HL-60 (cell line): ENCODE data around the gene PRDX6.

Source experiments
- DNase-seq, 2 experiments: peaks; one replicate each; pipeline ENCODE4 v3.0.0-alpha.2; 2010 to 2020; ENCODE audit warnings: low read depth in 1 of 2, low spot score in 1 of 2
- H3K27ac ChIP-seq: fragments of 250-450 bp; sonication (Bioruptor Pico); replicated peaks from 2 replicates; pipeline ENCODE4 v1.5.1; 2020; ENCODE audit warnings: mild to moderate bottlenecking, moderate library complexity
- H3K27me3 ChIP-seq: fragments of 250-450 bp; sonication (Bioruptor Pico); 2 replicates; pipeline ENCODE4 v1.5.1; 2021; ENCODE audit warnings: mild to moderate bottlenecking, moderate library complexity; ENCODE audit not compliant: insufficient read depth, poor library complexity, severe bottlenecking
- H3K4me3 ChIP-seq: replicated peaks from 2 replicates; pipeline ENCODE4 v1.5.1; 2011; ENCODE audit warnings: mild to moderate bottlenecking, control low read depth, low read length; ENCODE audit not compliant: insufficient read depth
- GABPA ChIP-seq: IDR thresholded peaks from 2 replicates; pipeline ENCODE4 v1.6.1; 2012; ENCODE audit warnings: low read depth
- POLR2AphosphoS5 ChIP-seq: IDR thresholded peaks from 2 replicates; pipeline ENCODE4 v1.6.1; 2012; ENCODE audit warnings: low read depth
- SPI1 ChIP-seq: IDR thresholded peaks from 2 replicates; pipeline ENCODE4 v1.6.1; 2012; ENCODE audit warnings: low read depth, mild to moderate bottlenecking, borderline replicate concordance
- TF ChIP-seq, protein P1 (sequence below): IDR thresholded peaks from one replicate; pipeline ENCODE4 v1.5.1; 2011; ENCODE audit warnings: low read length, control low read depth, inconsistent platforms; ENCODE audit not compliant: insufficient read depth
- TF ChIP-seq, protein P2 (sequence below): IDR thresholded peaks from 2 replicates; pipeline ENCODE4 v1.6.1; 2012; ENCODE audit warnings: low read depth; ENCODE audit not compliant: insufficient replicate concordance

Gene PRDX6

DNA sequence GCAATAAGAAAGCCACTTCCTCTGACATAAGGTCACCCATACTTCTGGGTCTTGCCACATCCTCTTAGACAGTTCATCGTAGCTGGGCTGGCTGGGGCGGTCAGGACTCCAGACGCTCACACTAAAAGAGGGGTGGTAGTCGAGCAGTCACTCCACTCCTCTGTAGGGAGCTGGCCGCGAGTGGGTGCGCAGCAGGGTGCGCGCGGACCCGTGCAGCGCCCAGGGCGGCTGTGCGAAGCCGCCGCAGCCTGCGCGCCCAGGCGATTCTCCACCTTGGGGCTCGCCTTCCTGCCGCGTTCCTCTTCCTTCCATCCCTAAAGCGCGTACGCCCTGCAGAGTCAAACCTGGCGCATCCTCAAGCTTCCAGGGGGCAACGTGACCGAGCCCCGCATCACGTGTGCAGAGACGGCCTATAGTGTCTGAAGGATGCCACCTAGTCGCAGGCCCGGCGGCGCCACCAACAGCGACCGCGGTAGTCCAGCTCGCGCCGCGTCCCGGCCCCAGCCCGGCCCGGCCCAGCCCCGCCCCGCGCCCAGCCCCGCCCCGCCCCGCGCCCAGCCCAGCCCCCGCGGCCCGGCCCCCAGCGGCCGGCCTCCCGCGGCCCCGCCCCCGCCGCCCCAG lies 360 bp upstream of the PRDX6 start:
- DNase-seq = peak; percentile 88
- Histone ChIP-seq H3K4me3 (peak overlapping the region; percentile 88), H3K27me3 (no peaks in the 10 kb centered on the region), H3K27ac (peak overlapping the region; percentile 89)
- TF ChIP-seq POLR2AphosphoS5 = peak; percentile 82; the same call in 1 of the 2 replicates
- TF ChIP-seq, protein P1, sequence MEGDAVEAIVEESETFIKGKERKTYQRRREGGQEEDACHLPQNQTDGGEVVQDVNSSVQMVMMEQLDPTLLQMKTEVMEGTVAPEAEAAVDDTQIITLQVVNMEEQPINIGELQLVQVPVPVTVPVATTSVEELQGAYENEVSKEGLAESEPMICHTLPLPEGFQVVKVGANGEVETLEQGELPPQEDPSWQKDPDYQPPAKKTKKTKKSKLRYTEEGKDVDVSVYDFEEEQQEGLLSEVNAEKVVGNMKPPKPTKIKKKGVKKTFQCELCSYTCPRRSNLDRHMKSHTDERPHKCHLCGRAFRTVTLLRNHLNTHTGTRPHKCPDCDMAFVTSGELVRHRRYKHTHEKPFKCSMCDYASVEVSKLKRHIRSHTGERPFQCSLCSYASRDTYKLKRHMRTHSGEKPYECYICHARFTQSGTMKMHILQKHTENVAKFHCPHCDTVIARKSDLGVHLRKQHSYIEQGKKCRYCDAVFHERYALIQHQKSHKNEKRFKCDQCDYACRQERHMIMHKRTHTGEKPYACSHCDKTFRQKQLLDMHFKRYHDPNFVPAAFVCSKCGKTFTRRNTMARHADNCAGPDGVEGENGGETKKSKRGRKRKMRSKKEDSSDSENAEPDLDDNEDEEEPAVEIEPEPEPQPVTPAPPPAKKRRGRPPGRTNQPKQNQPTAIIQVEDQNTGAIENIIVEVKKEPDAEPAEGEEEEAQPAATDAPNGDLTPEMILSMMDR = no peak
- peak; percentile 81 for TF ChIP-seq SPI1
- TF ChIP-seq, protein P2, sequence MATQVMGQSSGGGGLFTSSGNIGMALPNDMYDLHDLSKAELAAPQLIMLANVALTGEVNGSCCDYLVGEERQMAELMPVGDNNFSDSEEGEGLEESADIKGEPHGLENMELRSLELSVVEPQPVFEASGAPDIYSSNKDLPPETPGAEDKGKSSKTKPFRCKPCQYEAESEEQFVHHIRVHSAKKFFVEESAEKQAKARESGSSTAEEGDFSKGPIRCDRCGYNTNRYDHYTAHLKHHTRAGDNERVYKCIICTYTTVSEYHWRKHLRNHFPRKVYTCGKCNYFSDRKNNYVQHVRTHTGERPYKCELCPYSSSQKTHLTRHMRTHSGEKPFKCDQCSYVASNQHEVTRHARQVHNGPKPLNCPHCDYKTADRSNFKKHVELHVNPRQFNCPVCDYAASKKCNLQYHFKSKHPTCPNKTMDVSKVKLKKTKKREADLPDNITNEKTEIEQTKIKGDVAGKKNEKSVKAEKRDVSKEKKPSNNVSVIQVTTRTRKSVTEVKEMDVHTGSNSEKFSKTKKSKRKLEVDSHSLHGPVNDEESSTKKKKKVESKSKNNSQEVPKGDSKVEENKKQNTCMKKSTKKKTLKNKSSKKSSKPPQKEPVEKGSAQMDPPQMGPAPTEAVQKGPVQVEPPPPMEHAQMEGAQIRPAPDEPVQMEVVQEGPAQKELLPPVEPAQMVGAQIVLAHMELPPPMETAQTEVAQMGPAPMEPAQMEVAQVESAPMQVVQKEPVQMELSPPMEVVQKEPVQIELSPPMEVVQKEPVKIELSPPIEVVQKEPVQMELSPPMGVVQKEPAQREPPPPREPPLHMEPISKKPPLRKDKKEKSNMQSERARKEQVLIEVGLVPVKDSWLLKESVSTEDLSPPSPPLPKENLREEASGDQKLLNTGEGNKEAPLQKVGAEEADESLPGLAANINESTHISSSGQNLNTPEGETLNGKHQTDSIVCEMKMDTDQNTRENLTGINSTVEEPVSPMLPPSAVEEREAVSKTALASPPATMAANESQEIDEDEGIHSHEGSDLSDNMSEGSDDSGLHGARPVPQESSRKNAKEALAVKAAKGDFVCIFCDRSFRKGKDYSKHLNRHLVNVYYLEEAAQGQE = peak; percentile 68
- TF ChIP-seq GABPA = peak; percentile 35; the same call in 1 of the 2 replicates

DNA sequence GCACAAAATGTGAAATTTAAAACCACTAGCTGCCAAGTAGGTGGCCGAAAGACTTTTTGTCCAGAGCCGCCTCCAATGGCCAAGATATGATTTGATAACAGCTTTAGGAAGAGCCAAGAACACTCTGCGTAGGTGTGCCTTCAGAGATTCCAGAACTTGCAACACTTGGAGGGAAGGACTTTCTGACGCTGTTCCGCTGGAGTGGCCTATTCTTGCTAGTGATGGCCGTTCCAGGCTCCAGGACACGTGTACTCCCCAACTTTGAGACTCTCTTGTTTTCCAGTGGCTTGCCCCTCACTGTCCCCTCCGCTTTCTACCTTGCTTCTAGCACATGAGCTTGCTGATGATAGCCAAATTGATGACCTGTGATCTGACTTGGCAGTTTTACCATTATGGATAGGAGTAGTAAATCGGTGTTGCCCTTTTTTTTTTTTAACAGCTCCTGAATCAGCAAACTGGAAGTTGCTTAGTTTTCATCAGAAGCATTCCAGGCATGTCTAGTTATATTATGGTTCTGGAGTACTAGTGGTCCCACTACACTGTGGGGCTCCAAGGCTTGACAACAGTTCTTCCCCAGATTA lies 1.0 kb downstream of the PRDX6 start:
- H3K4me3 ChIP-seq = peak overlapping the region; percentile 88
- no peaks in the 10 kb centered on the region for H3K27me3 ChIP-seq
- peak overlapping the region; percentile 89 for H3K27ac ChIP-seq
- TF ChIP-seq, protein P2 = no peak
- TF ChIP-seq, protein P1 = no peak
- no peak for TF ChIP-seq GABPA
- TF ChIP-seq POLR2AphosphoS5 = no peak
- DNase-seq = peak; percentile 12 to 37

DNA sequence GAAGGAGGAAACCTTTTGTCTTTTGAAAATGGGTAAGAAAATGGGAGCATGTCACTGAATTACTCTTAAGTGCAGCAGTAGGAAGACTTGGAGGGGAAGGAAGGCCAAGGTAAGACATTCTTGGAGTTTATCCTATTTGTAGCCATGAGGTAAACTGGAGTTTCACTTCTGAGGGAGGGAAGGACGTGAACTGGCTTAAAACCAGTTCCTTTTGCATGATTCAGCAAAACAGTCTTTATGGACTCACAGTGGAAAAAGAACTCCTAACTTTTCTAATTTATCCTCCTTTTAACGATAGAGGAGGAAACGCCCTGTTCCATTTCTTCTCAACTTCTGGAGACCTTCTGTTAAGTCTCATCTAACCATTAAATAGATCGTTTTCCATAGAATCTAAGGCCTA lies 2.5 kb downstream of the PRDX6 start:
- no peak overlapping the region for H3K4me3 ChIP-seq
- no peak for DNase-seq
- no peak overlapping the region for H3K27ac ChIP-seq
- no peaks in the 10 kb centered on the region for H3K27me3 ChIP-seq
- no peak for TF ChIP-seq SPI1
- TF ChIP-seq POLR2AphosphoS5 = no peak
- TF ChIP-seq, protein P1 = no peak
- TF ChIP-seq GABPA = no peak
- TF ChIP-seq, protein P2 = no peak
